HG03354 (cell line): ENCODE results near the gene AKR7A2.
"Not testable (repeated sequence)": the region's sequence is repeated elsewhere in the genome, so short reads cannot be mapped to it uniquely, and the experiment has no call there.

Experiments used
- ATAC-seq: cut with Tn5 transposase; IDR thresholded peaks from one replicate; pipeline ENCODE4 v1.9.1; 2021; ENCODE audit warnings: mild to moderate bottlenecking; ENCODE audit not compliant: unreplicated experiment, poor library complexity, severe bottlenecking

Gene AKR7A2

GRCh38 chr1:19309123-19309813 is 2.7 kb downstream of the AKR7A2 start:
- ATAC-seq: no peak

GRCh38 chr1:19308509-19308907 is 3.4 kb downstream of the AKR7A2 start:
- ATAC-seq: no peak

GRCh38 chr1:19307794-19308508 is 4.0 kb downstream of the AKR7A2 start:
- no peak for ATAC-seq

DNA sequence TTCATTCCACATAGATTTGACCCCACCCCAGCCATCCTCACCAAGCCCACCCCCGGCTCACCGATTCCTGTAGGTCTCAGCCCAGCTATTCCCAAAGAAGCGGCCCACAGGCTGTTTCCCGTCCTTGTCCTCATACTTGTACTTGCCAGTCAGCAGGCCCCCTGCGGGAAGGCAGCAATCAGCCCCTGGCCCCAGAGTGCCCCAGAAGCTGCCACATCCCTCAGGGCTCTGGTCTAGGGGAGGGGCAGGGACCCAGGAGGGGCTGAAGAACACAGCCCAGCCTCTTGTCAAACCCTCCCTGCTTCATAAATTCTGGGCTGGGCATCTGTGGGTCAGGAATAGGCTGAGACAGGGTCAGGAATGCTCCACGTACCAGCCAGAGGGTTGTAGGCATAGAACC is 5.0 kb downstream of the AKR7A2 start:
- ATAC-seq: no peak

DNA sequence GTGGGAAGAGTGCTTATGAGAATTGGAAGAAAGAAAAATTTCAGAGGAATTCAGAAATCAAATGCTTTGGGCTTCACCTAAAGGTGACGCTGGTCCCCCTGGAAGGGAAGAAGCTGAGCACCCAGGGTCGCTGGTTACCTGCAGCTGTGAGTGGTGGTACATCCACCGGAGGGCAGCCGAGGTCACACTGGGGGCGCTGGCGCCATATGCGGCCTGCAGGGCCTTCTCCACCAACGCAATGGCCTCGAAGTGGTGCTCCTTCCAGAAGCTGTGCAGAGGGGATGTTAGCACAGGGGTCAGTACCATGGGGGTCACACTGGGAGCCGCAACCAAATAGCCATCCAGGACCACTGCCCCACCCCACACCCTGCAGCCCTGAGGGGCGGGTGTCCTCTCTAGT is 6.1 kb downstream of the AKR7A2 start:
- ATAC-seq: no peak

- ATAC-seq: not testable (repeated sequence)
Observed at GRCh38 chr1:19304081-19304480, 7.9 kb downstream of the AKR7A2 start.

GRCh38 chr1:19300211-19300610 is 11.7 kb downstream of the AKR7A2 start:
- ATAC-seq: no peak

GRCh38 chr1:19294638-19295037 is 17.3 kb downstream of the AKR7A2 start:
- no peak for ATAC-seq

DNA sequence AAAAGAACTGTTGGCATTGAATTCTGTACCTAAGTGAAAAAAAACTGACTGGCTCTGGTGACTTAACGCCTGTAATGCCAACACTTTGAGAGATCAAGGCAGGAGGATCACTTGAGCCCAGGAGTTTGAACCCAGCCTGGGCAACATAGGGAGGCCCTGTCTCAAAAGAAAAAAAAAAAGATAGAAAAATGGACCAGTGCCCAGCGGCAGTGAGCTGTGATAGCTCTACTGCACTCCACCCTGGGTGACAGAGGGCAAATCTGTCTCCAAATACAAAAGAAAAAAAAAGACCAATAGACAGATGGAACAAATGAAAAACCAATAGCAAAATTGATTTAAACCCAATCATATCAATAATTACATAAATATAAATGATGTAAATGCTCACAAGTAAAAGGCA is 22.7 kb downstream of the AKR7A2 start:
- ATAC-seq: no peak

DNA sequence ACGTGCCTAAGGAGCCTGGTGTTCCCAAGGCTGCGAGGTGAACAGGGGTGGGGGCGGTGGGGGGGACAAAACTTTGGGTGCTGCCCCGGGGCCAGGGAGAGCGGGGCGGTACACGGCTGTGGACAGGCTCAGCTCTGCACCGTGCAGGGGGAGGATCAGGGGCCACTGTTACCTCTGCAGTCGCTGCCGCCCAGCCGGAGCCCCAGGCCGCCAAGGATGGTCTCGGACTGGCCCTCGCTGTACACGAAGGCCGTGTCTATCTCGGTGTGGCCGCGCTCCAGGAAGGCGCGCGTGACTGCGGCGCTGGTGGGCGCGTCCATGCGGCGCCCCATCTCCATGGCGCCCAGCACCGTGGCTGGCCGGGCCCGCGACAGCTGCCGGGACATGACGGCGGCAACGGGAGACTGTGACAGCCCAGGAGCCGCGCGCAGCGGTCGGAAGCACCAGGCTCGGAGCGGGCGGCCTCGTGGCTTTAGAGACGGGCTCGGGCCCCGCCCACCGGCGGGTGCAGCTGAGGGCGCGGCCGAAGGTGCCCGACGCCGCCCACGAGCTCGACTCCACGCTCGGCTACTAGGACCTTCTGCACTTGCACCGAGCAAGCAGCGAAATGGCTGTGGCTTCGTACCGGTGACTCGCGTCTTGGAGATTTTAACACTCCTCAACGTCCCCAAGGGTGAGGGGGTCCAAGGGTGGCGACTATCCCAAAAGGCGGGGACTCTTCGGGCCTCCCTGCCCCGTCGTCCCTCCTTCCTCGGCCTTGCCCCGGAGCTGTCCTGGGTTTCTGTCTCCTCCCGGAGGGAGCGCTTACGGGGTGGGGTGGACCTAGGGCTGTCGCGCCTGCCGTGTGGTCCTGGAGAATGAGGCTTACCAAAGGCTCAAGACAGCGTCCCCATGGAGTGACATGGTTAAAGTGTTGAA is 23.4 kb downstream of the AKR7A2 start, which contains the start of gene AKR7A3:
Gene AKR7A3, minus strand, starts transcription at position 447 of the 918 bp plus-strand sequence. Its CDS starts 61 bp downstream, at position 386.
- ATAC-seq: not testable (repeated sequence)

GRCh38 chr1:19287436-19288185 is 24.3 kb downstream of the AKR7A2 start:
- ATAC-seq: no peak

DNA sequence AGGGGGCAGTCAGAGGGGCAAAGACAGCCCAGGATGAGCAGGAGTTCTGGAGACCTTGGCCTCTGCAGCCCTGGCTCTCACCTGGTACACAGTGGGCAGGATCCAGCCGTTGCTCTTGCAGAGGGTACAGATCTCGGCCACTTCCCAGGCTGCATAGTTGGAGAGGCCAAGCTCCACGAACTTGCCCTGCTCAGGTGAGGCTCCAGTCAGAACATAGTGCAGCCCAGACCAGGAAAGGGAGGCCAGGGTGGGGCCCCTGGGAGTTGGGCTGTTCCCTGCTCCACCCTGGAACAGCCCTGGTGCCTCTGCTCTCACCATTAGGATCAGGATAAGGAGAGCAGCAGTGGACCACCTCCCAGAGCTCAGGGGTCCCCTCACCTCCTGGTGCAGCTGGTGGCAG is 26.1 kb downstream of the AKR7A2 start:
- not testable (repeated sequence) for ATAC-seq

DNA sequence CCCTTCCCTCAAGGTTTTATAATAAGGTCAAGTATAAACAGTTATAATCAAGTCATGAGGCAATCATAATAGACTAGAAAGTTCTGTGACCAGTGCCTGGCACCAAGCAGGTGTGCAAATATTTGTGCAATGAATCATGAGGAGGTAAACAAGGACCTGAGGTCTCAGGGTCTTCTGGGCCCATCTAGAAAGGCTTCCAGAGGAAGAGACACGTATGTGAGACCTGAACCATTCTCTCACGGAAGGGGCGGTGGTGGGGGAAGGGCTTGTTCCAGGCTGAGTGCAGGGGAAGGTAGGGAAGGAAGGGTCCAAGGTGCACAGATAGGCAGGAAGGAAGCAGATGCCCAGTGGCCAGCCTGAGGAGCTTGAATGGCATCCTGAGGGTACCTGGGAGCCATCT is 26.6 kb downstream of the AKR7A2 start:
- ATAC-seq: not testable (repeated sequence)

- no peak for ATAC-seq
Observed at GRCh38 chr1:19284881-19285280, 27.1 kb downstream of the AKR7A2 start.

DNA sequence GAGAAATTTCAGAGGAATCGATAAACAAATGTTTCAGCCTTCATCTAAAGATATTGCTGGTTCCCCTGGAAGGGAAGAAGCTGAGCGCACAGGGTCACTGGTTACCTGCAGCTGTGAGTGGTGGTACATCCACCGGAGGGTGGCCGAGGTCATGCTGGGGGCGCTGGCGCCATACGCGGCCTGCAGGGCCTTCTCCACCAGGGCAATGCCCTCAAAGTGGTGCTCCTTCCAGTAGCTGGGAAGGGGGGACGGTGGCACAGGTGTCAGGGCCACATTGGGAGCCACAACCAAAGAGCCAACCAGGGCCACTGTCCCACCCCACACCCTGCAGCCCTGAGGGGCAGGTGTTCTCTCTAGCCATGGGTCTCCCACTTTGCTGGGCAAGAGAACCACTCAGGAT is 28.1 kb downstream of the AKR7A2 start:
- ATAC-seq: no peak

GRCh38 chr1:19274636-19275035 is 37.3 kb downstream of the AKR7A2 start:
- no peak for ATAC-seq

DNA sequence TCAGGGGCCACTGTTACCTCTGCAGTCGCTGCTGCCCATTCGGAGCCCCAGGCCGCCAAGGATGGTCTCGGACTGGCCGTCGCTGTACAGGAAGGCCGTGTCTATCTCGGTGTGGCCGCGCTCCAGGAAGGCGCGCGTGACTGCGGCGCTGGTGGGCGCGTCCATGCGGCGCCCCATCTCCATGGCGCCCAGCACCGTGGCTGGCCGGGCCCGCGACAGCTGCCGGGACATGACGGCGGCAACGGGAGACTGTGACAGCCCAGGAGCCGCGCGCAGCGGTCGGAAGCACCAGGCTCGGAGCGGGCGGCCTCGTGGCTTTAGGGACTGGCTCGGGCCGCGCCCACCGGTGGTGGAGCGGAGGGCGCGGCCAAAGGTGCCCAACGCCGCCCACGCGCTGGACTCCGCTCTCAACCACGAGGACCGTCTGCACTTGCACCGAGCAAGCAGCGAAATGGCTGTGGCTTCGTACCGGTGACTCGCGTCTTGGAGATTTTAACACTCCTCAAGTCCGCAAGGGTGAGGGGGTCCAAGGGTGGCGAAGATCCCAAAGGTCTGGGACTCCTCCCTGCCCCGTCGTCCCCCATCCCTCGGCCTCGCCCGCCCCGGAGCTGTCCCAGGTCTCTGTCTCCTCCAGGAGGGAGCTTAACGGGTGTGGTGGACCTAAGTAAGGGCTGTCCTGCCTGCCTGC is 38.0 kb downstream of the AKR7A2 start:
- not testable (repeated sequence) for ATAC-seq

DNA sequence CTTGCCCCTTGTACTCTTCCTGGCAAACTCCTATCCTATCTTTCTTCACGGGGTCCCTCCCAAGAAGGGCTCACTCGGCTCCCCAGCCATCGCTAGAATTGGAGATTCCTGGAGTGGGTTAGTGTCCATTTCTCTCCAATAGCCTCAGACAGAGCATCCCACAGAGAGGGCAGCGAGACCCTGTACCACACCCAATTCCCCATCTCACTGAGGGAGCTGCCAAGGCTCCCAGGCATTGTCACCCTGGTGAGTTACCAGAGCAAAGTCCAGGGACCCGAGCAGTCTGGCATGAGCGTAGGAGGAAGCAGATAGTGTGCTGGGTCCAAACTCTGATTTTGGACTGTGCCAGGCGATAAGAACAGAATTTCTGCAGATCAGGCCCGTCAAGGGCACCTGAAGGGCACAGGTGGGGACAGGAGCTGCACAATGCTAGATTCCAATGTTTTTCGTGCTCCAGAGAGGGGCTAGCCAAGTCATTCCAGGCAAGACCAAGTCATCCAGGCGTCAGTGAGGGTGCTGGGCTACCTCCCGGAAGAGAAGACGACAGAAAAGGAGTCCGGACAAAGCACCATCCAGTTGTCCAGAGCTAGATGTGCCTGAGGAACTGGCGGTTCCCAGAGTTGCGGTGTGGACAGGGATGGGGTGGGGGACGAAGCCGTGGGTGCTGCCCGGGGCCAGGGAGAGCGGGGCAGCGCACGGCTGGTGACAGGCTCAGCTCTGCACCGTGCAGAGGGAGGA is 38.7 kb downstream of the AKR7A2 start:
- no peak for ATAC-seq
